ENCODE data around the gene CCDC138. TPM values are rescaled to one million over a fixed set of nuclear protein-coding genes. Genes with fewer than 3 reads are reported as not detected.

CCDC138 gene, protein sequence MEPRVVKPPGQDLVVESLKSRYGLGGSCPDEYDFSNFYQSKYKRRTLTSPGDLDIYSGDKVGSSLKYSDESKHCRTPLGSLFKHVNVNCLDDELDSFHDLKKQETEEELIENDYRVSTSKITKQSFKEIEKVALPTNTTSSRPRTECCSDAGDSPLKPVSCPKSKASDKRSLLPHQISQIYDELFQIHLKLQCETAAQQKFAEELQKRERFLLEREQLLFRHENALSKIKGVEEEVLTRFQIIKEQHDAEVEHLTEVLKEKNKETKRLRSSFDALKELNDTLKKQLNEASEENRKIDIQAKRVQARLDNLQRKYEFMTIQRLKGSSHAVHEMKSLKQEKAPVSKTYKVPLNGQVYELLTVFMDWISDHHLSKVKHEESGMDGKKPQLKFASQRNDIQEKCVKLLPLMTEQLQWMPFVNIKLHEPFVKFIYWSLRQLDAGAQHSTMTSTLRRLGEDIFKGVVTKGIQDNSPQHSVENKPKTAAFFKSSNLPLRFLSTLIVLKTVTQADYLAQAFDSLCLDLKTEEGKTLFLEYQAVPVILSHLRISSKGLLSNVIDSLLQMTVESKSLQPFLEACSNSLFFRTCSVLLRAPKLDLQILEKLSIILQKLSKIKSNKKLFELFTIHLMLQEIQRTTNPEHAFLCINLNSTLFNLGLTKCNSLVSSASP
- total RNA-seq: 4.2 and 7.4 TPM in 2 replicates

DNA sequence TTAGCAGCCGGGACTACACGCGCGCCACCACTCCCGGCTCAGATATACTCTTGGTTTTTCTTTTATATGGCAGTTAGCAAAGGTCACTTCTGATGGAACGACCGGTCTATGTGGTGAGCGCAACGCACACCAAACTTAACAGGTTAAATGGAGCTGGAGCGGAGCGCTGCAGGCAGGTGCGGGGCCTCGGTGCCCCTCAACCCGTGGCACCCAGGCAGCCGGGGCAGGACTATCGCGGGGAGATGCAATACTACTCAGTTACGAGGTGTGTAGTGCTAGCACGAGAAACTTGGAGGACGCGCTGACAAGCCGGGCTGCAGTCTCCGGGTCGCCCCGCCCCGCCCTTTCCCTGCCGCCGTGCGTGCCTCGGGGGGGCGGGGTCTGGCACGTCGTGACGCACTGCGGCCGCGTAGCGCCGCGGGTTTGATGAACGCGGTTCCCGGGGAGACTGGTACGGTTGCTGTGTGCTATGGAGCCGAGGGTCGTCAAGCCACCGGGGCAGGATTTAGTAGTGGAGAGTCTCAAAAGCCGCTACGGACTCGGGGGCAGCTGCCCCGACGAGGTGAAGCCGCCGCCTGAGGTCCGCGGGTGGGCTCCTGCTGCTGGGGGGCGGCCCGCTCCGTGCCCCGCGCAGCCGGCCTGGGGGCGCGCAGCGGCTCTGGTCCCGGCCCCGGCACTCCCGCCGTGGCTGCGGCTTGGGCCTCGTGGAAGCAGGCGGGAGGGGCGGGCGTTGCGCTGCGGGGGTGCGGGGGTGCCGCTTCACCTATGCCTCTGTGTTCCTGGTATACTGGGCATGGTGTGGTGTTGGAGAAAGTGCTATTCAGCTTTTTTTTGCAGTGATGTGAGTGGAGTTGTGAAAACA, at the start of gene CCDC138:
CCDC138 (plus strand) TSS at position 418 of the 862 bp plus-strand sequence; CDS start at position 470, 52 bp downstream.

Other genes with a start within 250 kb of the CCDC138 start
- gene RANBP2, start 67.3 kb upstream of the CCDC138 start, total RNA-seq: 82.9 and 91.4 TPM in 2 replicates
- not detected in 2 replicates for gene EDAR, start 202.4 kb downstream of the CCDC138 start, total RNA-seq